ENCODE results near the gene SNRPA. TPM values are rescaled to one million over a fixed set of nuclear protein-coding genes. Genes with fewer than 3 reads are reported as not detected.
A peak's percentile ranks its signal among the peaks of the same experiment; 100 is the strongest.

The SNRPA gene
- total and polyA plus RNA-seq, 2 donors (not counting 1 experiment from before 2014, with no cell fraction given) = 92.0 to 147 TPM

- WGBS (ENCODE audit: insufficient coverage) = 78% methylated on average over 23 of the region's 27 CpGs
- ChIA-PET POLR2A (interaction anchor here (0.6 to 3.1 kb wide), 3 partner anchors 23 to 83 kb away, joined by 3 to 68 read pairs (median 3); partner anchors contain the start of genes COQ8B, ITPKC and RAB4B), CTCF (no interaction called here)
- H3K4me3 ChIP-seq (ENCODE audit: control extremely low read depth in 1 of 5, extremely low read depth in 1 of 5, insufficient read depth in 1 of 5, low read depth in 2 of 5, low read length in 4 of 5) = peak overlapping the region; percentile 54 to 95 (median 84)
- H3K36me3 ChIP-seq (replicated peaks in 1 of 2; ENCODE audit: control extremely low read depth in 1 of 2, control insufficient read depth in 1 of 2, extremely low read depth in 1 of 2, insufficient read depth in 2 of 2, low read length in 1 of 2) = peaks cover 0 to 50% of the 10 kb centered on the region in 2 experiments
- TF ChIP-seq CTCF (IDR thresholded peaks at IDR 0.05) (no peak), EZH2 (IDR thresholded peaks at IDR 0.05; ENCODE audit: borderline replicate concordance, insufficient read depth, low read depth, low read length, poor library complexity, severe bottlenecking) (no peak)
- H3K9me3 Mint-ChIP-seq (ENCODE audit: insufficient read depth) = no peaks in the 10 kb centered on the region
- H3K4me1 Mint-ChIP-seq = peaks cover 74% of the 10 kb centered on the region
- peak overlapping the region; percentile 93 for H3K4me2 ChIP-seq (replicated peaks; ENCODE audit: low read depth, low read length, poor library complexity, severe bottlenecking)
- peaks cover 71% of the 10 kb centered on the region for H3K79me2 ChIP-seq (ENCODE audit: control insufficient read depth, insufficient read depth, low read length)
- H3K9me3 ChIP-seq (ENCODE audit: control extremely low read depth in 1 of 3, control insufficient read depth in 2 of 3, insufficient read depth in 1 of 3, low read length in 2 of 3) = no peaks in the 10 kb centered on the region
- H3K27ac Mint-ChIP-seq = peak overlapping the region; percentile 93
- H3K9ac ChIP-seq (ENCODE audit: low read length) = peak overlapping the region; percentile 88
- H3K4me3 Mint-ChIP-seq = peak overlapping the region; percentile 92
- H3K27me3 Mint-ChIP-seq = no peaks in the 10 kb centered on the region
- peaks cover 69 to 70% of the 10 kb centered on the region in 2 donors for H3K4me1 ChIP-seq (ENCODE audit: control insufficient read depth in 2 of 2, insufficient read depth in 2 of 2, low read length in 2 of 2)
- intact Hi-C loops (cut with micrococcal nuclease) = no loop called here
- H3K27me3 ChIP-seq (replicated peaks in 1 of 4; ENCODE audit: control extremely low read depth in 1 of 4, control insufficient read depth in 3 of 4, insufficient read depth in 4 of 4, low read length in 3 of 4) = no peaks in the 10 kb centered on the region
- peak; percentile 33 for DNase-seq
- no peak for ATAC-seq (ENCODE audit: low read depth)
- no peak overlapping the region for H2AFZ ChIP-seq (ENCODE audit: insufficient read depth, low read depth, low read length, poor library complexity, severe bottlenecking)
- H4K20me1 ChIP-seq (ENCODE audit: control insufficient read depth, insufficient read depth, low read length, poor library complexity, severe bottlenecking) = peaks cover 56% of the 10 kb centered on the region
- peak overlapping the region; percentile 75 to 86 for H3K27ac ChIP-seq (ENCODE audit: low read length in 2 of 2)
Measured at GRCh38 chr19:40800339-40800996, 49.5 kb downstream of the SNRPA start.

DNA sequence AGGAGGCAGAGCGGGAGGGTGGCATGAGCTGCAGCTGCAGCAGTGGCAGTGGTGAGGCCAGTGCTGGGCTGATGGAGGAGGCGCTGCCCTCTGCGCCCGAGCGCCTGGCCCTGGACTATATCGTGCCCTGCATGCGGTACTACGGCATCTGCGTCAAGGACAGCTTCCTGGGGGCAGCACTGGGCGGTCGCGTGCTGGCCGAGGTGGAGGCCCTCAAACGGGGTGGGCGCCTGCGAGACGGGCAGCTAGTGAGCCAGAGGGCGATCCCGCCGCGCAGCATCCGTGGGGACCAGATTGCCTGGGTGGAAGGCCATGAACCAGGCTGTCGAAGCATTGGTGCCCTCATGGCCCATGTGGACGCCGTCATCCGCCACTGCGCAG, 50.0 kb downstream of the SNRPA start:
- WGBS (ENCODE audit: insufficient coverage) = 98% methylated on average over 27 of the region's 27 CpGs
- no peak overlapping the region for H2AFZ ChIP-seq (ENCODE audit: insufficient read depth, low read depth, low read length, poor library complexity, severe bottlenecking)

More for the DNA sequence above, 50.0 kb downstream of the SNRPA start:
- intact Hi-C loops (cut with micrococcal nuclease) = no loop called here
- peak overlapping the region in 1 of 2 donors; percentile 86 for H3K27ac ChIP-seq (ENCODE audit: low read length in 2 of 2)
- peaks cover 79% of the 10 kb centered on the region for H3K4me1 Mint-ChIP-seq
- no peaks in the 10 kb centered on the region for H3K27me3 Mint-ChIP-seq
- peaks cover 0 to 56% of the 10 kb centered on the region in 2 experiments for H3K36me3 ChIP-seq (replicated peaks in 1 of 2; ENCODE audit: control extremely low read depth in 1 of 2, control insufficient read depth in 1 of 2, extremely low read depth in 1 of 2, insufficient read depth in 2 of 2, low read length in 1 of 2)
- peaks cover 74 to 75% of the 10 kb centered on the region in 2 donors for H3K4me1 ChIP-seq (ENCODE audit: control insufficient read depth in 2 of 2, insufficient read depth in 2 of 2, low read length in 2 of 2)
- H3K27ac Mint-ChIP-seq = peak overlapping the region; percentile 68
- DNase-seq (no peak), ATAC-seq (ENCODE audit: low read depth) (no peak)
- no peak overlapping the region for H3K4me3 ChIP-seq (ENCODE audit: control extremely low read depth in 1 of 5, extremely low read depth in 1 of 5, insufficient read depth in 1 of 5, low read depth in 2 of 5, low read length in 4 of 5)
- H3K79me2 ChIP-seq (ENCODE audit: control insufficient read depth, insufficient read depth, low read length) = peaks cover 75% of the 10 kb centered on the region
- ChIA-PET POLR2A (interaction anchor here (0.6 to 1.3 kb wide), 2 partner anchors 23 to 84 kb away, joined by 3 read pairs; partner anchors contain the start of genes COQ8B, ITPKC and RAB4B), CTCF (interaction anchor here (1.0 kb wide), 1 partner anchor 18 kb away, joined by 4 read pairs; no protein-coding TSS in a partner anchor)
- no peaks in the 10 kb centered on the region for H3K9me3 Mint-ChIP-seq (ENCODE audit: insufficient read depth)
- H4K20me1 ChIP-seq (ENCODE audit: control insufficient read depth, insufficient read depth, low read length, poor library complexity, severe bottlenecking) = peaks cover 61% of the 10 kb centered on the region
- H3K9ac ChIP-seq (ENCODE audit: low read length) = no peak overlapping the region
- no peaks in the 10 kb centered on the region for H3K27me3 ChIP-seq (replicated peaks in 1 of 4; ENCODE audit: control extremely low read depth in 1 of 4, control insufficient read depth in 3 of 4, insufficient read depth in 4 of 4, low read length in 3 of 4)
- TF ChIP-seq CTCF (IDR thresholded peaks at IDR 0.05) (no peak), EZH2 (IDR thresholded peaks at IDR 0.05; ENCODE audit: borderline replicate concordance, insufficient read depth, low read depth, low read length, poor library complexity, severe bottlenecking) (no peak)
- peak overlapping the region; percentile 92 for H3K4me3 Mint-ChIP-seq
- H3K4me2 ChIP-seq (replicated peaks; ENCODE audit: low read depth, low read length, poor library complexity, severe bottlenecking) = peak overlapping the region; percentile 93
- no peaks in the 10 kb centered on the region for H3K9me3 ChIP-seq (ENCODE audit: control extremely low read depth in 1 of 3, control insufficient read depth in 2 of 3, insufficient read depth in 1 of 3, low read length in 2 of 3)

Data from B cell (primary cell).